OCI-LY3 (cell line): ENCODE measurements around the gene CROCC.
"Not testable (repeated sequence)": the region's sequence is repeated elsewhere in the genome, so short reads cannot be mapped to it uniquely, and the experiment has no call there.

ENCODE experiments used
- H2AFZ ChIP-seq: fragments of 200-600, 300-600 bp; shearing (Covaris generic); 2 replicates; pipeline ENCODE4 v1.6.0; 2014; ENCODE audit warnings: antibody characterized with exemption, low read depth, low read length
- H3K27ac ChIP-seq: fragments of 200-600, 300-600 bp; sonication (generic); 2 replicates; pipeline ENCODE4 v1.5.1; 2014; ENCODE audit warnings: mild to moderate bottlenecking, low read length, moderate library complexity, mixed read lengths
- H3K27me3 ChIP-seq: fragments of 200-600, 300-600 bp; sonication (generic); 2 replicates; pipeline ENCODE4 v1.6.1; 2014; ENCODE audit warnings: low read depth, low read length, mixed read lengths
- H3K36me3 ChIP-seq: fragments of 200-600, 300-600 bp; sonication (generic); replicated peaks from 2 replicates; pipeline ENCODE3; 2014; ENCODE audit warnings: low read depth, low read length, mixed read lengths
- H3K4me1 ChIP-seq: fragments of 300-600, 200-600 bp; sonication (generic); 2 replicates; pipeline ENCODE4 v1.6.1; 2014; ENCODE audit warnings: low read length, mixed read lengths
- H3K4me2 ChIP-seq: fragments of 200-600, 300-600 bp; sonication (generic); 2 replicates; pipeline ENCODE4 v1.6.1; 2014; ENCODE audit warnings: low read length, mixed read lengths
- H3K4me3 ChIP-seq: fragments of 300-600, 200-600 bp; sonication (generic); 2 replicates; pipeline ENCODE4 v1.5.1; 2014; ENCODE audit warnings: antibody characterized with exemption, mild to moderate bottlenecking, low read length, moderate library complexity
- H3K79me2 ChIP-seq: fragments of 300-600, 200-600 bp; shearing (Covaris generic); 2 replicates; pipeline ENCODE4 v1.6.1; 2014; ENCODE audit warnings: mild to moderate bottlenecking, low read length, mixed read lengths
- H3K9ac ChIP-seq: fragments of 300-600, 200-600 bp; shearing (Covaris generic); 2 replicates; pipeline ENCODE4 v1.6.0; 2014; ENCODE audit warnings: mild to moderate bottlenecking, low read length, moderate library complexity
- H3K9me3 ChIP-seq: fragments of 200-600, 300-600 bp; shearing (Covaris generic); 2 replicates; pipeline ENCODE4 v1.6.1; 2014; ENCODE audit warnings: low read length, mixed read lengths; ENCODE audit not compliant: insufficient read depth
- H4K20me1 ChIP-seq: fragments of 200-600, 300-600 bp; sonication (generic); 2 replicates; pipeline ENCODE4 v1.6.1; 2016; ENCODE audit warnings: low read length, mixed read lengths; ENCODE audit not compliant: insufficient read depth
- CTCF ChIP-seq: fragments of 200-600, 300-600 bp; sonication (generic); IDR thresholded peaks from 2 replicates; pipeline ENCODE4 v1.5.1; 2014; ENCODE audit warnings: antibody characterized with exemption, low read length, low read depth
- EZH2phosphoT487 ChIP-seq: fragments of 200-600 bp; shearing (Covaris generic); IDR thresholded peaks from 2 replicates; pipeline ENCODE4 v1.6.1; 2018; ENCODE audit warnings: antibody characterized with exemption, mixed run types, low read depth

CROCC gene

GRCh38 chr1:16931206-16931934, 9.6 kb downstream of the CROCC start:
- not testable (repeated sequence) for H3K9ac ChIP-seq, H3K4me3 ChIP-seq, H2AFZ ChIP-seq, H3K36me3 ChIP-seq, H4K20me1 ChIP-seq, H3K79me2 ChIP-seq, H3K27me3 ChIP-seq, H3K4me2 ChIP-seq, H3K4me1 ChIP-seq, H3K9me3 ChIP-seq, H3K27ac ChIP-seq

- not testable (repeated sequence) for H3K4me3 ChIP-seq, H3K36me3 ChIP-seq, H4K20me1 ChIP-seq, H3K4me1 ChIP-seq, H2AFZ ChIP-seq, H3K27ac ChIP-seq, H3K9me3 ChIP-seq, H3K4me2 ChIP-seq, H3K9ac ChIP-seq, H3K79me2 ChIP-seq, H3K27me3 ChIP-seq
Observed at GRCh38 chr1:16933945-16934344, 12.2 kb downstream of the CROCC start.

- H3K27ac ChIP-seq, H2AFZ ChIP-seq, H3K27me3 ChIP-seq, H3K4me2 ChIP-seq, H3K36me3 ChIP-seq, H3K9me3 ChIP-seq, H3K79me2 ChIP-seq, H3K4me3 ChIP-seq, H3K9ac ChIP-seq, H3K4me1 ChIP-seq, H4K20me1 ChIP-seq: not testable (repeated sequence)
Observed at GRCh38 chr1:16936580-16936979, 14.8 kb downstream of the CROCC start.

- H2AFZ ChIP-seq, result no peak overlapping the region
- H3K4me2 ChIP-seq, result no peak overlapping the region
- H3K9me3 ChIP-seq, result no peaks in the 10 kb centered on the region
- H3K4me3 ChIP-seq, result no peak overlapping the region
- no peak overlapping the region for H3K27ac ChIP-seq
- H3K36me3 ChIP-seq, result no peaks in the 10 kb centered on the region
- TF ChIP-seq EZH2phosphoT487 (no peak), CTCF (no peak)
- no peak overlapping the region for H3K9ac ChIP-seq
- H3K27me3 ChIP-seq, result no peaks in the 10 kb centered on the region
- no peaks in the 10 kb centered on the region for H3K4me1 ChIP-seq
- no peaks in the 10 kb centered on the region for H3K79me2 ChIP-seq
- H4K20me1 ChIP-seq, result no peaks in the 10 kb centered on the region
Observed at GRCh38 chr1:16938351-16939321, 16.9 kb downstream of the CROCC start.

- not testable (repeated sequence) for H3K4me3 ChIP-seq, H3K4me1 ChIP-seq
Observed at GRCh38 chr1:16939386-16940180, 17.9 kb downstream of the CROCC start.

More at GRCh38 chr1:16939386-16940180, 17.9 kb downstream of the CROCC start:
- not testable (repeated sequence) for H3K9me3 ChIP-seq, H4K20me1 ChIP-seq, H2AFZ ChIP-seq, H3K4me2 ChIP-seq, H3K27me3 ChIP-seq, H3K27ac ChIP-seq, H3K36me3 ChIP-seq, H3K9ac ChIP-seq, H3K79me2 ChIP-seq
